Left colon (tissue), 2 donors: ENCODE results near the gene GSDMA. TPM values are rescaled to one million over a fixed set of nuclear protein-coding genes. Genes with fewer than 3 reads are reported as not detected.
"Not testable (repeated sequence)": the region's sequence is repeated elsewhere in the genome, so short reads cannot be mapped to it uniquely, and the experiment has no call there.

Experiments
- ATAC-seq: fragments of 200-7000 bp; cut with Tn5 transposase; one replicate; pipeline ENCODE4 v1.9.1; 2020; ENCODE audit warnings: mild to moderate bottlenecking, moderate library complexity
- DNase-seq, 2 donors: peaks; one replicate each; pipeline ENCODE4 v3.0.0-alpha.2; 2020
- intact Hi-C, 2 donors: fragments of 100-400 bp; cut with DNase I in 1 of 2; cut with micrococcal nuclease in 1 of 2; formaldehyde crosslinking; loops; one replicate each; pipeline versions ENCODE4 v1.11.2 to v1.14.0; 2022; cut with DNase I, micrococcal nuclease
- total RNA-seq, 2 donors: library from RNA; stranded (reverse); fragmentation: NEBNext Ultra II Directional; extraction: Animal tissue kit (Norgen Biotek cat#: 25700); gene quantifications; one replicate each; pipeline ENCODE4 v1.2.1, GENCODE V29; 2021
- donor health status: DM: no; HTN: no; CAD: no.
- donor health status: DM: yes; HTN: yes; CAD: no.

Gene GSDMA
- total RNA-seq, 2 donors from 2014 or later, result 0.58 TPM; not detected in 1

DNA sequence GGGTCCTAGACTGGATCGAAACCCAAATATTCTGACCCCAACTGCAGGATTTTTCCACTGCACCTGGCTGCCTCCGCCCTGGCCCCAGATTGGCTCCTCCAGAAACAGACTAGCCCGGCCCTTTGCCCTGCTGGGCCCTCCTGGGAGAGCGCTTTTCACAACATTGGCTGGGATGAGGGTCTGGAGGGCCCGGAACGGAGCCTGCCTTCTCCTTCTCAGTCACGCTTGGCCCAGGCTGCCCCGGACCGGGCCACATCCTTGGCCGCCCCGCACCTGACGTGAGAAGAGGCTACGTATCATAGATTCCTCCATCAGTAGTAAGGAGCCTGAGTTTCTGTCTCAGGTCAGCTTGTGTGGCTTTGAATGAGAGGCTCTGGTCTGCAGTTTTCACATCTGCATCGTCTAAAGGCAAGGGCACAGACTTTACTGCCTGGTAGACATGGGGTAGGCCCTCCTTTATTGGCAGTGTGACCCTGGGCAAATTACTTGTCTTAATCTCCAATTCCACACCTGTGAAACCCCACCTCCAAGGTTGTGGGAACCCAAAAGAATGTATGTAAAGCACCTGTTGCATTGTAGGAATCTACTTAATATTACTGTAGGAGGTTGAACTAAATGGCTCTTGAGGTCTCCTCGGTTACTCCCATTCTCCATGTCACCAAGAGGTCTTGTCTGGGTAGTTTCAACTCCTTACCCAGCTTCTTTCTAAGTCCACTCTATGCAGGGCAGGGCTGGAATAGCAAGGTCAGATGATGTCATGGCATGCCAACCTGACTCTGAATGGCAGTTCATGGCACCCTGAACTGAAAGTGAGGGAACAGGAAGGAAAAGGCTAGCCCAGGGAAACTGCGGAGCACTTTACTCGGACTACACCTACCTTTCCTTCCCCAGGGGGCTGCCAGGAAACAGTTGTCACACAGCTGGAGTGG, 34.6 kb upstream of the GSDMA start:
- intact Hi-C loops, result no loop called here
- peak; percentile 15 for ATAC-seq
- peak in 1 of 2 donors; percentile 45 for DNase-seq

DNA sequence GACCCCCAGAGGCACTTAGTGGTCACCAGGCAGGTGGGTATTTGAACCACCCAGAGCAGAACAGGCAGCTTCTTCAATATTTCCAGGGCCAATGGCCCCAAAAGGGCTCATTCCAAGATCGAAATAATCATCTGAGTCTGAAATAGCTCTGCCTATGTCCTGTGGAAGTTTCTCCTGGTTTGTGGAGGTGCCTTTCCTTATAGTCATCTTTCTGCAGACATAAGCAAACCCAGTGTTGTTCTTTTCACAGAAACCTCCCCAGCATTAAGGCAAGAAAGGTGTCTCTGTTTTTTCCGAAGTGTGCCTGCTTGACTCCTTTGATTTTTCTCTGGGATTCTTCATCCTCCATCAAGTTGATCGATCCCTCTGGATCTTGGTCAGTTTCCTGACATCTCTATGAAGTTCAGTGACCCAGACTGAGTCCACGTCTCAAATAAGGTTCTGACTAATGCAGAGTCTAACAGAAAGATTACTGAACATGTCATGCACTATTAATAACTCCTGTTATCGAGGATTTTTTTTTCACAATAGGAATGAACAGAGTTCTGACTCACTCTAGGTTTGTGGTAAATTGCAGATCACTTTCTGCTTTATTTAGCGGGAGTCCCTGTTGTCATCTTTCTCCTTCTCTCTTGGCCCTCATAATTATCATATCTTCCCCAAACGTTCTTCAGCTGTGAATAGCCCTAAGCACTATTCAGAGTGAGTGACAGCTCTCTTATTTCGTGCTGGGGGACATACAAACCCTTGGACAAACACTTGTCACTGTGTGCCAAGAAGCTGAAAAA, 33.8 kb upstream of the GSDMA start:
- no peak for ATAC-seq
- no peak for DNase-seq

DNA sequence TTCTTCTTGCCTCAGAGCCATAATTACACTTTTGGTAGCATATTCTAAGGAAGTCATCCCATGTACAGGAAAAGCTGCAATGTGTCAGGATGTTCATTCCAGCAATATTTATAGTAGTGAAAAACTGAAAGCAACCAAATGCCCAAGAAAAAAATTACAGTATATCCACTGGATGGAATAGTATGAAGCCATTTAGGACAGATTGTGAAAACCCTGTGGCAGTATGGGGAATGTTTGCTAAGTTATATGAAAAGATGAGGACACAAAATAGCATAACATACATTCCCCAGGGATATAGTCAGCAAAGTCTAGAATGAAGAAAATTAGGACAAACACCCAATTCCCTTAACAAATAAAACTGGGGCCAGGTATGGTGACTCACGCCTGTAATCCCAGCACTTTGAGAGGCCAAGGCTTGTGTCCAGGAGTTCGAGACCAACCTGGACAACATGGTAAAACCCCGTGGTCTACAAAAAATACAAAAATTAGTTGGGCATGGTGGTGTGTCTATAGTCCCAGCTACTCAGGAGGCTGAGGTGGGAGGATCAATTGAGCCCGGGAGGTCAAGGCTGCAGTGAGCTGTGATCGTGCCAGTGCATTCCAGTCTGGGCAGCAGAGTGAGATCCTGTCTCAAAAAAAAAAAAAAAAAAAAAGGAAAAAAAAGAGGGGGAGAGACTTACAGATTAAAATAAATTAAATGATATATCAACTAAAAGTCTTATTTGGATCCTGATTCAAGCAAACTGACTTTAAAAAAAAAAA, 33.0 kb upstream of the GSDMA start:
- intact Hi-C loops, result no loop called here
- no peak for ATAC-seq
- DNase-seq, result no peak

More for the DNA sequence above, 33.8 kb upstream of the GSDMA start:
- intact Hi-C loops, result no loop called here

DNA sequence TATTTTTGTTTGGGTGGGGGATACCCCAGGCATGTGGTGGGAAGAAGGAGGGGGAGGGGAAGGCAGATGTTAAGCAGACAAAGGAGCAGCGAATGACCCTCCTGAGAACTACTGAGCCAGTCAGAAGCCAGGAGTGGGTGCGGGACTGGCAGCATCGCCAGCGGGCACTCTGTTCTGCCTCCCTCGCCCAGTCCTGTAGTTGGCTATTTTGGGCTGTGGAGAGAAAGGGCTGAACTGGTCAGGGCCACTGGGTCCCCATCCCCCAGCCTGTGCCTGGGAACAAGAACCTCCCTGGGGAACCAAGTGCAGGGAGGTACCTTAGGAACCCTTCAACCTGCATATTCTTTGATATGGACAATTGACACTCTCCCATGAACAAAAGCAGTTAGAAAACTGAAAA, 28.9 kb upstream of the GSDMA start:
- ATAC-seq (no peak), DNase-seq (no peak)
- intact Hi-C loops, result no loop called here

DNA sequence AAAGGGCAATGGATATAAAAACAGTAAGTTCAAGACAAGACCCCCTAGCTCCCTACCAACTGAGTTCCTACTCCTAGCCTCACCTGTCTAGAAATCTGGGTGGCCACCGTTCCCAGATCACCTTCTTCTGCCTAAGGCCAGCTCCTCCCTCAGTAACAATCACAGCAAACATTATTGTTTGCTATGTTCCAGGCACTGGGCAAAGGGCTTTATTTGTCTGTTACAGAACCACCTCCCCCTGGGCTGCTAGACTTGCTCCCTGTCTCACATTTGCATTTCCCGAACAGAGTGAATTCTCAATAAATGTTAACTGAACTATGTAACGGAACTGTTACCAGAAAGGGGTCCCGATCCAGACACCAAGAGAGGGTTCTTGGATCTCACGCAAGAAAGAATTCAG, 28.5 kb upstream of the GSDMA start:
- DNase-seq (no peak), ATAC-seq (no peak)
- intact Hi-C loops, result no loop called here

DNA sequence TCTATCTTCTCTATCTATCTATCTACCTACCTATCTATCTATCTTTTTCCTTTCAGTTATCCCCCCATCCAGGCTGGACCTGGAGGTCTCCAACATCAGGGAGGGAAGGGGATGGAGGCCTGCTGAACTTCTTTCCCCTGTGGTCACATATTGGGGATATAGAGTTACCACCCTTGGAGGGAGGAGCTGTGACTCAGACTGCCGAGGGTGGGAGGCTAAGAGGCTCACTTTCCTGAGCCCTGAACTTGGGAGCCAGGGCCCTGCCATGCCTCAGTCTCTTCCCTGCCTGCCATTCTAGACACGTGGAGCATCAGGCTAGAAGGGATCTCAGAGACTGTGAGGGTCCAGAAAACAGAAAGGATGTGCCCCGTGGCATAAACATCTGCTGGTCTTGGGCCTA, 26.9 kb upstream of the GSDMA start:
- DNase-seq (no peak), ATAC-seq (no peak)
- intact Hi-C loops, result no loop called here

DNA sequence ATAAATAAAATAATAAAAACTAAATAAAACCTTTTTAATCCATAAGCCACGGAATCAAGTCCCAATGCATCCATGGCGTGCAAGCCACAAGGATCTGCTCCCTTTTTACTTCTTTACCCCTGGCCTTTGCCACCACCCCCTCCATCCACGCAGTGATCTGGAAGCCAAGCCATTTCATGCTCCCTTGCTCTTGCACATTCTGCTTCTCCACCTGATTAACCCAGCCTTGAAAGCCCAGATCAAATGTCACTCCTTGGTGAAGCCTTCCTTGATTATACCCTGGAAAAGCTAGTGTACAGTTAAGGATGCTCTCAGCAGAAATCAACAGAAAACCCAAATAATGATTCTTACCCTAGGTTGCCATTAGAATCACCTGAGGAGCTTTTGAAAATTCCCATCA, 25.4 kb upstream of the GSDMA start:
- ATAC-seq (no peak), DNase-seq (no peak)
- intact Hi-C loops, result no loop called here

DNA sequence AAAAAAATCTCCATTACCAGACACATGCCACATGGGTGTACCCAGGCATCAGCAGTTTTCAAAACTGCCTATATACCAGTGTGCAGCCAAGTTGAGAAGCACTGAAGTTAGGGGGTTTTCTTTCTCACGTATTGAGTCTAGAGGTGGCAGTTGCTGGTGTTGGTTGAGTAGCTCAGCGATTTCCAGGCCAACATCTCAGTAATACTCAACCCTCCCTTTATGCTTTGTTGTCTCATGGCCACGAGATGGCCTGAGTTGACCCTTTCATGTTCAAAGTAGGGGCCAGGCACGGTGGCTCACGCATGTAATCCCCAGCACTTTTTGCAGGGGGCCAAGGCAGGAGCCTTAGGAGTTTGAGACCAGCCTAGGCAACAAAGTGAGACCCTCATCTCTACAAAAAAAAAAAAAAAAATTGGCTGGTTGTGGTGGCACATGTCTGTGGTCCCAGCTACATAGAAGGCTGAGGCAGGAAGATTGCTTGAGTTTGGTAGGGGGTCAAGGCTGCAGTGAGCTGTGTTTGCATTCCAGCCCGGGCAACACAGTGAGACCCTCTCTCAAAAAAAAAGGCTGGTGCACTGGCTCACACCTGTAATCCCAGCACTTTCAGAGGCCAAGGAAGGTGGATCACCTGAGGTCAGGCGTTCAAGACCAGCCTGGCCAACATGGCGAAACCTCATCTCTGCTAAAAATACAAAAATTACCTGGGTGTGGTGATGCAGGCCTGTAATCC, 24.5 kb upstream of the GSDMA start:
- intact Hi-C loops, result no loop called here
- DNase-seq (no peak), ATAC-seq (no peak)

DNA sequence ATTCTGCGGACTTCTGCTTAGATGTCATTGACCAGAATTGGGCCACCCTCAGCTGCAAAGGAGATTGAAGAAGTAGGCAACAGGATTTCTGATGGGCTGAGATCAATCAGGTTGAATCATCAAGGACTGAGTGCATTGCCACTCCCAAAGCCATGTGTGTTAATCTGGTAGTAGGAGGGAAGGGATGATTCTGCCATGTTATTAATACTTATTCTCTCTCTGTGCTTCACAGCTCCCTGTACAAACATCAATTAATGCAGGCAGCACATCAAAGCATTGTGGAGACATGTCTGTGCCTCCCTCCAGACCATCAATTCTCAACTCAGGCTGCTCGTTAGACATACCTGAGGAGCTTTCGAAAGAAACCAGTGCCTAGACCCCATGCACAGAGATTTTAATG, 23.7 kb upstream of the GSDMA start:
- DNase-seq, result no peak
- ATAC-seq, result no peak
- intact Hi-C loops, result no loop called here

DNA sequence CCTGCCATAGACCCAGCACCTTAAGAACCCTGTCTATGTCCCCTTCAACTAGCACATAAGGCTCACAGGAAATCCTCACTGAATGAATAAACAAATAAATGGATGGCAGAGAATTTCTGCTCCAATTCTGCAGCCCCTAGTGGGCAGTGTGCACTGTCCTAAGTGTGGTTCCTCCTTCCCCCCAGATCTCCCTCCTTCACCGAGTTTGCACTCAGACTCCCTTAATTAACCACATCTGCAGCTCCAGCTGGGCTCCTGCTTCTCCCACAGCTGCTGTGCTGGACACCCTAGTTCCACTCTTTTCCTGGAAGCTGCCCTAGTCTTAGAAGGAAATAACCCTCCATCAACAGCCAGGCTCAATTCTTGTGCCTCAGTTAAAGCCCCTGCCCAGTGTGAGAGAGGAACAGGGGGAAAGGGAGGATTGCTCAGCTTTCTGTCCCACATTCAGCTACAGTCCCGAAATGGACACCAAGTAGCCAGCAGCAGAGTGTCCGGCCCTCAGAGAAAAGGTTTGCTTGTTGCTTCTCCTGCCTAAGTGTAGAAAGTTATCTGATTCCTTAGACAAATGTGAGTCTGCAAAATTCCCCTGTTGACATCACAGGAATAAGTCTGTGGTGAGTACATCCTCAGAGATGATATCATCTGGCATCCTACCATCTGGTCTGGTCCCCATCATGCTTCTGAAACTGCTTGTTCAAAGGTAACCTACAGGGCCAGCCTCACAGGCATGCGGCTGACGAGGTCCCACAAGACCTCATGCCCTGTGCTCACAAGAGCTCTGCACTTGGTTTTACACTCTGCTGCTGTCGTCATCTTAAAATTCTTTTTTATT, 23.0 kb upstream of the GSDMA start:
- peak; percentile 31 for ATAC-seq
- intact Hi-C loops, result no loop called here
- no peak for DNase-seq

DNA sequence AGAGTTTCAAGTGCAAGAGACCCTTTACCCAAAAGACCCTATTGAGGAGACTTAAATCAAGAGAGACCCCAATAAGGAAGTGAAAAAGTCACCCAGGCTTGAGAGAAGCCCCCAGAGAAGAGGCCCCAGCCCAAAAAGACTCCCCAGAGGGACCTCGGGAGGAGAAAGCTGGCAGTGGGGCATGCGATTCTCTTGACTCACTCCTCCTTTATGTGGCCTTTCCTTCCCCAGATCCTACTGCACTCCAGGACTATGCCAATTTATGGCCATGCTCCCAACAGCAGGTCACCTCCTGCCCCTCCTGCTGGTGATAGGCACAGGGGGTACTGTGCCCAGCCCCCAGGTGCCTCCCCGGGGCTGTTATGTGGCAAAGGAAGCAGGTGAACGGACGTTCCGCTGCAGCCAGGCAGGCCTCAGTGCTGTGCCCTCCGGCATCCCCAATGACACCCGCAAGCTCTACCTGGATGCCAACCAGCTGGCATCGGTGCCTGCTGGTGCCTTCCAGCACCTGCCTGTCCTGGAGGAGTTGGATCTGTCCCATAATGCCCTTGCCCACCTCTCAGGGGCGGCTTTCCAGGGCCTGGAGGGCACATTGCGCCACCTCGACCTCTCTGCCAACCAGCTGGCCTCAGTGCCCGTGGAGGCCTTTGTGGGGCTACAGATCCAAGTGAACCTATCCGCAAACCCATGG, 19.0 kb upstream of the GSDMA start:
- intact Hi-C loops, result no loop called here
- DNase-seq (no peak), ATAC-seq (no peak)

DNA sequence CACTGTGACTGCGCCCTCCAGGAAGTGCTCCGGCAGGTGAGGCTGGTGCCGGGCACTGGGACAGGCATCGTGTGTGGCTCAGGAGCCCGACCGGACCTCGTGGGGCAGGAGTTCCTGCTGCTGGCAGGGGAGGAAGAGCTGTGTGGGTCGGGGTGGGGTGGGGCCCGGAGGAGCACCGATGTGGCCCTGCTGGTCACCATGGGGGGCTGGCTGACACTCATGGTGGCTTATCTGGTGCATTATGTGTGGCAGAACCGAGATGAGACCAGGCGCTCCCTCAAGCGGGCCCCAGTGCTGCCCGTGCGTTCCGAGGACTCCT, 18.5 kb upstream of the GSDMA start:
- ATAC-seq (no peak), DNase-seq (no peak)
- intact Hi-C loops, result no loop called here

DNA sequence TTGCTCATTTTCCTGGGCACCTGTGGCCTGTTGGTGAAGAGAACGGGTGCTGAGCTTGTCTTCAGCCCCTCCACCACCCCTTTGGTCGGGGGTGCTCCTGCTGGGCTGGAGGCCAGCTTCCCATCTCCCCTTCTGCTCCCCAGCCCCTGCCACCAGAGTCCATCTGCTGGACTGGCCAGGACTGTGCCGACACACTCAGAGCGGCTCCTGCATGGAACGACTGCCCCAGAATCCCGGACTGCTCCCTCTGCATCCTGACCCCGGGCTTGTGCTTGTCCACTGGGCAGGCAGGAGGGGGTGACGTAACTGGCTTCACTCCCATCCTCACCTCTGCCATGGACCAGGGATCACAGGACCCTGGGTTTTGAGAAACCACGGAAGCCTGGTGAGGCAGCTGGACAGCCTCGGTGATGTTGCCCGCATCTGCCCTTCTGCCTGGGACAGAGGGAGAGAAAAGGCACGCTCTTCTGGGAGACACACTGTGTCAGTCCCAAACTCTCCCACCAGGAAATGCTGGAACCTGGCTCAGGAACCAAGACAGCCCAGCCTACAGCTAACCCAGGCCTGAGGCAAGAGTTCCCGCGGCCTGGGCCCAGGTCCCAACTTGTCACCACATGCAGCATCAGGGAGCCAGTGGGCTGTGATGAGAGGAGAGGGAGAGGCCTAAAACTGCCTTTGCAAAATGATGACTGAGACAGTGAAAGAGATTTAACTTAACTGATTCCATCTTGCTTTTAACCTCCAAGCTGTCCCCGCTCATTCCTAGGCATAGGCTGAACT, 16.1 kb upstream of the GSDMA start:
- DNase-seq (no peak), ATAC-seq (no peak)
- intact Hi-C loops, result no loop called here

DNA sequence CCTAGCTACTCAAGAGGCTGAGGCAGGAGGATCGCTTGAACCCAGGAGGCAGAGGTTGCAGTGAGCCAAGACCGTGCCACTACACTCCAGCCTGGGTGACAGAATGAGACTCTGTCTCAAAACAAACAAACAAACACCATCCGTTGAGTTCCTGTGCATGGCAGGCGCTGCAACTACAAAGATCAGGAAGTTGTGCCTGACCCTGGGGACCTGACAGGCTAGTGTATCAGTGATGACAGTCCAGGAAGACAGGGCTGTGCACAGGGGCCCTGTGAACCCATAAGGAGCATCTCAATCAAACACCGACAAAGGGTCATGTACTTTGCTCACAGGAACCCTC, 14.3 kb upstream of the GSDMA start:
- ATAC-seq, intact Hi-C loops, DNase-seq: not testable (repeated sequence)

DNA sequence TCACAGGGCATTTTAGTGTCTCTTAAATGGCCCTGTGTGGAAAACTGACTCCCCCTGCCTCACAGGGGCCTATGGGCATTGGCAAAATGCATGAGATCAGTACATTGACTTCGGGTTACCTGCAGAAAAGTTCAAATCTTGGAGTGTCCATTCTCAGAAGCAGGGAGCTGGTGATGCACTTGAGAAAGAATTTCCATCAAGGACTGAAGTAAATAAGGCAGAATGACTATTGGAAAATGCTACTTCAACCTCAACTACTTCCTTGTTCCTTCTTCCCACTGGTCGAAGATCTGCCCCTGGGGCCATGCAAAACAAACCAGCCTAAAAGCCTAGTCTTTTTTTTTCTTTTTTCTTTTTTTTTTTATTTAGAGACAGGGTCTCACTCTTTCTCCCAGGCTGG, 13.8 kb upstream of the GSDMA start:
- intact Hi-C loops, result no loop called here
- no peak for ATAC-seq

DNA sequence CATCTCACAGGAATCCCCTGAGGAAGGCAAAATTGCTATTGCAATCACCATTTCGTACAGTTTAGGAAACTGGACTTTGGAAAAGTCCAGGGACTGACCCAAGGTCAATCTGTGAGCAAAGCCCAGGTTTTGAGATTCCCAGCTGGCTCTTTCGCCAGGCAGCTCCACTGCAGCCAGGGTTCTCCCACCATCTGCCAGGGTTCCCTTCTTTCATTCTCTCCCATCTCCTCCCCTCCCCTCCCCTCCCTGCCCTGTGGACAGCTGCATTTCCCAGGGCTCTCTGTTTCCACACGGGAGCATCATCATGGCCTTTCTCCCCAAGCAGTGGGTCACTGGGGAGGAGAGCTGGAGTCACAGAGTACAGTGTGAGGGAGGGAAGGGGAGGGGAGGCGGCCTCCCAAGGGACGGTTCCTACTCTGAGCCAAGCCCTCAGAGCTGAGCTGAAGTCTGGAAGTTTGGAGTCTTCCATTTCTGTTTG, 11.9 kb upstream of the GSDMA start:
- no peak for ATAC-seq
- intact Hi-C loops, result no loop called here
- DNase-seq, result no peak

More for the DNA sequence above, 13.8 kb upstream of the GSDMA start:
- no peak for DNase-seq
